Measurements from ENCODE around the gene PITPNB.

The PITPNB gene

GRCh38 chr22:27919222-27919941 lies at the start of gene PITPNB:
TSS of gene PITPNB (minus strand) at chr22:27919256. CDS start at chr22:27919191, 65 bp downstream.
- peak; percentile 98 for DNase-seq (ENCODE audit: low read depth)

- no peak for DNase-seq (ENCODE audit: low read depth)
These were observed 47.4 kb upstream of the PITPNB start for GRCh38 chr22:27966168-27967064.

- DNase-seq (ENCODE audit: low read depth): no peak
These were observed 43.4 kb upstream of the PITPNB start for GRCh38 chr22:27962268-27963044.

DNA sequence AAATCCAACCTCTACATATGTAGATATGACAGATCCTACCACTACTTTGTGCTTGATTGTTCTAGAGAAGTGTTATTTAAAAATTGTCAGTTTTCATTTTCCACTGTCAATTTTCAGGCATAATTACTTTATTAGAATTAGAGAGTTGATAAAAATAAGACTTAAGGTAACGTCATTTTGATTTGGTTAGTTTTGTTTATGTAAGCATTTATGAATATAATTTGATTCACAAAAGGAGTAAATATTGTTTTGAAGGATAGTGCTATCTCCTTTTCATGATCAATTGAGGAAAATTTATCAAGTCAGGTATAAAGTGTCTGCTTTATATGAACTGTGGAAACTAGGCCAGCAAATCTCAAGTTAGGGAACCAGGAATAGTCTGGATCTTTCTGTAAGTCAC lies 42.6 kb upstream of the PITPNB start:
- no peak for DNase-seq (ENCODE audit: low read depth)

DNA sequence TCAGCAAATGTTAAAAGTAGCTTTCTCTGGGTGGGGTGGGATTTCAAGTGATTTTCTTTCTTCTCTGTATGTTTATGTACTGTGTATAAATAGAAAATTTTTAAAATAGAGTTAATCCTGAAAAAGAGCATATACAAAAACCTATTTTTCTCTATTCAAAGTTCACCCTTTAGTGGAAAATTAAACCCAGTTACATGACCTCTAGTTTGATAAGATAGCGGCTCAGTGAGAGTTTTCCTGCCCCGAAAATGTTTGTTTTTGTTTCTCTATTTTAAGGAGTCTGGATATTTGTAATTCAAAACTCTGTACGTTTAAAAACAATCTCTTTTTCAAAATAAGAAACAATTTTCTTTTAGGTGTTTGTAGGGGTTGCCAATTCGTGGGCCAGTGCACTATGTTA lies 42.1 kb upstream of the PITPNB start:
- no peak for DNase-seq (ENCODE audit: low read depth)

GRCh38 chr22:27959335-27960090 lies 40.5 kb upstream of the PITPNB start:
- no peak for DNase-seq (ENCODE audit: low read depth)

DNA sequence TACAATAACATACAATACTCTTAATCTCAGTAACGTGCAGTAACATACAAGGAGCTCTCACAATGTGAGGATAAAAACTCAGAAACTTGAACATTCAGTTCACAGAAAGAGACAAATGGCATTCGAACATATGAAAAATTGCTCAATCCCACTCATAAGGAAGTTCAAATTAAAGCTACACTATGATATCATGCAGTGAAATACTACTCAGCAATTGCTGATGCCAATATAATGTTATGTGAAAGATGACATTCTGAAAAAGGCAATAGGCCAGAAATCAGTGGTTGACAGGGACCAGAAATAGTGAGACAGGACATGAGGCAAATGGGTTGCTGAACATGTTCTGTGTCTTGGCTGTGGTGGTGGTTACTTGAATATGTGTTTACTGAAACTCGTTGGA lies 33.7 kb upstream of the PITPNB start:
- no peak for DNase-seq (ENCODE audit: low read depth)

DNA sequence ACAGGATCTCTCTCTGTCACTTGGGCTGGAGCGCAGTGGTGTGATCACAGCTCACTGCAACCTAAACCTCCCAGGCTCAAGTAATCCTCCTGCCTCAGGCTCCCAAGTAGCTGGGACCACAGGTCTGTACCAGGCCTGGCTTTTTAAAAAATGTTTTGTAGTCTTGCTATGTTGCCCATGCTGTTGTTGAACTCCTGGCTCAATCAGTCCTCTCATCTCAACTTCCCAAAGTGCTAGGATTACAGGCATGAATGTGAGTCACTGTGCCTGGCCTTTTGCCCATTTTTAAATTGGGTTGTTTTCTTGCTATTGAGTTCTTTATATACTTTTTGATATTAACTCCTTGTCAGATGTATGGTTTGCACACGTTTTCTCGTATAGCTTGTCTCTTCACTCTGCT lies 33.0 kb upstream of the PITPNB start:
- DNase-seq (ENCODE audit: low read depth): no peak

DNA sequence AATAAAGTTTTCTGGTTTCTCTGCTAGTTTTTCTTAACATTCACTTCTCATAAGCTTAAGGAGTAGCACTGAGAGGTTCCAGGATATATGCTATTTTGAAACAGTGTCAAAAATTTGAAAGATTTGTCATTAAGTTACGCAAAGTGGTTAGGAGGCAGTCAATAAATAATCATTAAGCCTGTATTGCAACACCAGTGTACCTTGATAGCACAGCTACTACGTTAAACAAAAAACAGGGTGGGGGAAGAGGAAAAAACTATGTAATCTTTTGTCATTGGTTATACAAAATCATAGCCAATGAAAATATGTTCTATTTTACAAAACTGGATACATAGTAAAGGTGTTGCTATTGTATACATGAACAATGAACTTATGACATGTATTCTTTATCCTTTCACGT lies 30.4 kb upstream of the PITPNB start:
- DNase-seq (ENCODE audit: low read depth): no peak

GRCh38 chr22:27948569-27948968 lies 29.5 kb upstream of the PITPNB start:
- DNase-seq (ENCODE audit: low read depth): no peak

DNA sequence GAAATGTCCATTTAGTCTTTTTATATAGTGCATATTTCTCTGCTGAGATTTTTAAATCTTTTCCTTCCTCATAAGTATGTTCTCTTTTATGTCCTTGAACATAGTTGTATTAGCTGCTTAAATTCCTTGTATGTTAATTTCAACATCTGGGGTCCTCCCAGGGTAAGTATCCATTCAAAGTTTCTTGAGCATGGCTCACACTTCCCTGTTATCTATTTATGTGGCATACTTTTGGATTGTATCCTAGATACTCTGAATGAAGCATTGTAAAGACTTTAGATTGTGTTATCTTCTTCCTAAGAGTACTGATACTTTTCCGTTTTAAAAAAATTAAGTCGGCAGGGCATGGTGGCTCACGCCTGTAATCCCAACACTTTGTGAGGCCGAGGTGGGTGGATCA lies 28.4 kb upstream of the PITPNB start:
- DNase-seq (ENCODE audit: low read depth): no peak

GRCh38 chr22:27941143-27941542 lies 22.1 kb upstream of the PITPNB start:
- no peak for DNase-seq (ENCODE audit: low read depth)

DNA sequence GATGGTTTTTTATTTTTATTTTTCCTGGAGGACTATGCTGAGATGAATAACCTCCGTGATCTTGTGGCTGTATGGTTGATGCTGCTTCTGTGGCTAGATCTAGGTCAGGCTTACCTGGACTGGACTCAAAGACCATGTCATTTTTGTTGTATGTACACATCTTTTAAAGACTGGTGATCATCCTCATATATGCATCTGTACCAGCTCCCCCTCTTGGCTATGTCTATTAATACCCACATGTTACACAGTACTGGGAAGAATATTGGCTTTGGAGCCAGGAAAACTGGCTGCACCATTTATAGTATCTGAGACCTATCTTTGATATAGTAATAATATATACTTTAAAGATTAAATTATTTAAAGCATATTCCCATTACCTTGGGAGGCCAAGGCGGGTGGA lies 18.4 kb upstream of the PITPNB start:
- no peak for DNase-seq (ENCODE audit: low read depth)

DNA sequence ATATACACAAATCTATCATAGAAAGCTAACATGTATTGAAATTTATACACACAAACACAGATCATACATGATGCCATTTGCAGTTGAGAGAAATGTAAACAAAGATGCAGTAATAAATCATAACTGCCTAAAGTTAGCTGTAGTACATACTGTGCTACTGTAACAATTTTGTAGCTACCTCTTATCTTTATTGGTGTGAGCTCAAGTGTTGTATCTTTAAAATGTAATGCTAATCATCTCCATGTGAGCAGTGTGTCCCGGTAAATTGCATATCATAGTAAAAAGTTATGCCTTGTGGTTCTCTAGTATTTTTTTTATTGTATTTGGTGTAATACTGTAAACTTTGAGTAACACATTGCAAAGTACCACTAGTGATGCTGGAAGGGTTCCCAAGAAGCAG lies 16.8 kb upstream of the PITPNB start:
- no peak for DNase-seq (ENCODE audit: low read depth)

DNA sequence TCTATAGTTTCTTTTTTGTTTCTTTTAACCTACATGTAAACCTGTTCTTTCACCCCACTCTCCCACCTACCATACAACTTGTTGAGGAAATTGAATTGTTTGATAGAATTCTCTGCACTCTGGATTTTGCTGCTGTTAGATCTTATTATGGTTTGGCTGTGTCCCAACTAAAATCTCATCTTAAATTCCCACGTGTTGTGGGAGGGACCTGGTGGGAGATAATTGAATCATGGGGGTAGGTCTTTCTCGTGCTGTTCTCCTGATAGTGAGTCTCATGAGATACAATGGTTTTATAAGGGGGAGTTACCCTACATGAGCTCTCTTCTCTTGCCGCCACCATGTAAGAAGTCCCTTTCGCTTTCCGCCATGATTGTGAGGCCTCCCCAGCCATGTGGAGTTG lies 15.0 kb upstream of the PITPNB start:
- no peak for DNase-seq (ENCODE audit: low read depth)

GRCh38 chr22:27933186-27933983 lies 14.3 kb upstream of the PITPNB start:
- no peak for DNase-seq (ENCODE audit: low read depth)

DNA sequence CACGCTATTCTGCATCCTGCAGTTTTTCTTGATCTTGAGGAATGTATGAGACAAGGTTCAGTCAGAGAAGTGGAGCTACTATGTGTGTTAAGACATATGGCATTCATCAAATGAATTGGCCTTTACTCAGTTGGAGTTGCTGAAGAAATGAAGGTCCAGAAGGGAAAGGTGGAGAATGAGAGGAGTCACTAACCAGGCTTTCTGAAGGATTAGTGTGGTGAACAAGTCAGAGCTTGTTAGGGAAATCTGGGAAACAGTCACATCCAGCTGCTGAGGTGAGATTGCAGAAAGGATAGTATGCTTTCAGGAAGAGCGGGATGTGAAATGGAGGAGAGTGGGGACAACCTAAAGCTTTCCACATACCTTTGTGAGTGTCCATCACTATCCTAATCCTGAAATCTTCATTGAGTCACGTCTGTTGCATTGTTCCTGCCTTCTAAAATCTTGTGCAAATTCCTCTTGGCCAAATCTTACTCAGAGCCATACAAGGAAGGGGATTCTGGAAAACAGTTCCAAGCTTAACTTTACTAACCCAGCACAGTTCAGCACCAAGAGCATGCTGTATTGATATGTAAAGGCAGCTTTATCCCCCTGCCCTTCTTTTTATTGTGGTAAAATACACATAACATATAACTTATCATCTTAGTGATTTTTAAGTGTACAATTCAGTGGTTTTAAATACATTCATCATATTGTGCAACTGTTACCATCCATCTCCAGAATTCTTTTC lies 11.4 kb upstream of the PITPNB start:
- DNase-seq (ENCODE audit: low read depth): no peak

- DNase-seq (ENCODE audit: low read depth): no peak
These were observed 8.6 kb upstream of the PITPNB start for GRCh38 chr22:27927608-27928007.

- DNase-seq (ENCODE audit: low read depth): no peak
These were observed 6.3 kb upstream of the PITPNB start for GRCh38 chr22:27925331-27925730.

All from activated T-helper 9 cell treated with anti-CD3 and anti-CD28 coated beads, Interleukin-2, amount 50 U/mL, for 16 hours (primary cell).